HG02623 (cell line): ENCODE data around the gene PPP2R2D.

Experiments
- ATAC-seq: cut with Tn5 transposase; IDR thresholded peaks from one replicate; pipeline ENCODE4 v1.9.1; 2021; ENCODE audit warnings: moderate library complexity; ENCODE audit not compliant: unreplicated experiment

The PPP2R2D gene

DNA sequence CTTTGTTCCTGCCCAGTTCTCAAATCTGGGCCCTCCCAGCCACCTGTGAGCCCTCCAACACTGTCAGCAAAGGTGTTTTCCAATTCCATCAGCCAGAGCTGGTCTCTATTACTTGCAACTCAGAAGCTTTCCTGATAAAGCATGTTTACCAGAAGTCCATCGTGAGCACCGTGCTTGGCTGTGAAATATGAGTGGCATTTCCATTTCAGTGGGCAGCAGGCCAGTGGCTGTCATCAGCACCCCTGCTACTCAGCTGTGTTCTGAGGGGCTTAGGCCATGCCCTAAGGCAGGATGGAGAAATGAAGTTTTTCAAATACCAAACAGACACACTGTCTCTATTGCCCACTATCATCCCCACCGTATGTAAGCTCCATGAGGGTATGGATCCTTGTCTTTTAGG, 93.6 kb downstream of the PPP2R2D start:
- ATAC-seq, result no peak

DNA sequence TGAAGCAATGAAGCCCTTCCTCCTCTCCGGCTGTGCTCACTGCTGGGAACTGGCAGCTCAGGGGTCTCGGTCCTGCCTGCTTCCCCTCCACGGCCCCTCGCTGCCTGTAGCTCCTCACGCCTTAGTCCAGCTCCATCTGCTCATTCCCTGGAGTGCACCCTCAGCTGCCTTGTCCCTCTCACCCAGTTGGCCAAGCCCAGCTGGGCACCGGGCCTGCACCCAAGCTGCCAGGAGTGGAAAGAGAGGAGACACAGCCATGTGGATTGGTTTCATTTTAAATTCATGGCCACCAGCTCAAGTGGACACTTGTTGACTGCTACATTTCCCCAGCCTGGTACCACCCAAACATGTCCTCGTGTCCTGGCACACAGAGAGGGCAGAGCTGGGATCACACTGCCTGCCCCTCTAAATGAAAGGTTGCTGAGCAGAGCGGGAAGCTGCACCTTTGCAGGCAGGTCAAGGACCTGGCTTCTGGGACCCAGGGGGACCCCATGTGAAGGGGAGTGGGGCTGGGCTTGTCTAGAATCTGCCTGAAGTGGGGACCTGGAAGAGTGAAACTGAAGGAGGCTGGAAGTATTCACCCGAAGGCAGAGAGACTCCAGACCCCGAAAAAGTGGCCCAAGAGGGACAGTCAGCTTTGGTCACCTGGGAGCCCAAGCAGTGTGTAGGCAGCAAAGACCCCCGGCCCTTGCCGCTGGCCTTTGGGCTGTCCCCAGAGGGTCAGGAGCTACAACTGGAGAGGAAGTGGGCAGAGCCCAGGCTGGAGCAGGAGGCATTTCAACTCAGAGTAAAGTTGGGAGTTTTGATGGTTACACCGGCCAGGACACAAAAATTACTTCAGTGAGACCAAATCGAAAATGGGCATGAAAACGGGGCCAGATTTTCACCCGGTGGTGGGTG, 95.9 kb downstream of the PPP2R2D start:
- ATAC-seq, result no peak

GRCh38 chr10:131997366-131998049, 96.7 kb downstream of the PPP2R2D start:
- ATAC-seq, result no peak

- ATAC-seq, result no peak
Observed at GRCh38 chr10:131998050-131998844, 97.4 kb downstream of the PPP2R2D start.

DNA sequence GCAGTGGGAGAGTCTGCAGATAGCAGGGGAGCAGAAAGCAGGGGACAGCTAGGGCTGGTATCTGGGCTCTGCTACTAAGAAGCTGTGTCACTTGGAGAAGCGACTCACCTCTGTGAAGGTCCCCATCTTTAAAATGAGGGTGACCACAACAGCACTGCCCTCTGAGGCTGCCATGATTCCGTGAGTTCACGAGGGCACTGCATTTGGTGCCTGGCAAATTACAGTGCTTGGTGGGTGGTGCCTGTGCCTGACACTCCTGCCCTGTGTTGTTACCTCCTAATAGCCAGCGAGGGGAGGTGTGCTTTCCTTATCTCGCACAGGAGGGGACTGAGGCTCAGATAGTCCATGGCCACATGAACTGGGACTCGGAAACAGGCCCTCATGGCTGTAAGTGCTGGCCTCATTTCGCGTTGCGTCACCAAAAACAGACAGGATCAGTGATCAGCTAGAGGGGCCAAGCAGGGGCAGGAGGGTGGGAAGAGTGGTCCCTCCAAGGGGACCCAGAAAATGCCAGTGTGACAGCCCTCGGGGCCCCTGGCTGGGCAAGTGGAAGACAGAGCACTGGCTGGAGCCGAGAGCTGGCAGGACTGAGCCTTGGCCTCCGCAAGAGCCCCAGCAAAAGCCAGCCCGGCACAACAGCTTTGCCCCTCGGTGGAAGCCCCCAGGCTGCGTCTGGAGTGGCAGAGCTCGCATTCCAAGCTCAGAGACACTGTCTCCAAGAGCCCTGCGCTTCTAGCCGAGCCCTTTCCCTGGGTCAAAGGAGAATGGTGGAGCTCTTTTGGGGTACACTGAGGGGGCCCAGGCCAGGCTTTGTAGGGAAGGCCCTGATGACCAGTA, 98.3 kb downstream of the PPP2R2D start:
- ATAC-seq, result no peak

DNA sequence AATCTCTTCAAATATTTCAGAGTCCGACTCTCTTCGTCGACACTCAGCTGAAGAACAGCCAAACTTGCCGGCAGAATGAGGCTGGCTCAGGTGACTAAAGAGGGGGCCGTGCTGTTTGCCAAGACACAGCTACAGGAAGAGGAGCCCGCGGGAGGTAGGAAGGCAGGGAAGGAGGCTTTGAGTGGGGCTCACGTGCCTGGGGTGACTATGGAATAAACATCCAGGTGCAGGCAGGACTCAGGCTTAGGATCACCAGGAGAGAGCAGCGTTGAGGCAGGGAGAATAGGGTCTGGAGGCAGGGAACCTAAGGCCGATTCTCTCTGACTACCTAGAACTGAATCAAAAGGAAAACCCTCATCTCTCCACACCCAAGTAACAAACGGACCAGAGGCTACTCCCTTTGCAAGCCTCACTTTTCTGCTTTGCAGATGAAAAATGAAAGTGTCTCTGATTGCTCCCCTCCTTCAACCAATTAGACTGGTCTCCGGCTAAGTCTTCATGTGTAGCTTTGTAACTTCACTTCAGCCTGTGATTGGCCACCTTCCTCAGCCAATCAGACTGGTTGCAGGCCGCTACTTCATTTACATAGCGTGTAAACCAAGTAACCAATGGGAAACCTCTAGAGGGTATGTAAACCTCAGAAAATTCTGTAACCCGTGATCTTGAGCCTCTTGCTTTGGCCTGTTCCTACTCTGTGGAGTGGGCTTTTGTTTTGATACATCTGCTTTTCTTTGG, 100.6 kb downstream of the PPP2R2D start:
- ATAC-seq, result no peak

DNA sequence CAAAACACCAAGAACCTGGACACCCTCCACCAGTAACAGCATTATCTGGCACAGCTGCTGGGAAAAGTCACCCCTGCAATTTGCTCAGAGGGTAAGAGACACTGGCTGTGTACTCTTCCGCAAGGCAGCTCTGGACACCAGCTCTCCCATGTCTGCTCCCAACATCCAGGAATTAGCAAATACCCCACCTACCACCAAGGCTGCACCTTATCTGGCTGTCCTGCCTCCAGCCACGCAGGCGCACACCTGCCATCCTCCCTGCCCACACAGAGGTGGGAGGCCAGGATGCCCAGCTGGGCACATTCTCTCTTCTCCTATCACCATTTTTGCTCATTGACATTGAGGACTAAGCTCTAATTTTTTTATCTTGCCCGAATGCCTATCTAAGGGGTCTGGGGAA, 101.2 kb downstream of the PPP2R2D start:
- ATAC-seq, result no peak

DNA sequence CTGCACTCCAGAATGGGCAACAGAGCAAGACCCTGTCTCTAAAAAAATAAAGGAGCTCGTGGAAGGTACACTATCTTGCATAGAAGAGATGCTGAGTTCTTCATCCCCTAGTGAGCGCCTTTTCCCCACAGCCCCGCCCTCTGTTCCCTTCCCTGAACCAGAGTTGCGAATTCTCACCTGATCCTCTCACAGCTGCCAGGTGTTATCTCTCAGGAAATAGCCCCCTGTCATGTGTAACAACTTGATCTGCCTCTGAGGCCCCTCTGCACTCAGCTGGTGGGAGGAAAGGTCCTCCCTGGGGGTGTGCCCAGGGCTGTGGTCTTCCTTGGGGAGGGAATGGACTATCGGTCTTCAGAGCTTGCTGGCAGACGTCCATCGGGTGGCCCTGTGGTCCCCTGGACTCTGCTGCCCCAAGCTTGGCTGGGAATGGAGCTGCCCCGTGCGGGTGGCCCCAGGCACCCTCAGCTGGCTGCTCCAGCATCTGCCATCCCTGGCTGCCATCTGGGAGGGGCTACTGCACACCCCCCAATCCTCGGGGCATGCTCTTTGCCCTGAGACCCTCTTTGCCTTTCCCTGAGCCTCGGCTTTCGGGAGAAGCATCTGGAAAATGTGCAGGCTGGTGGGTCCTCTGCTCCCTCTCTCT, 102.6 kb downstream of the PPP2R2D start:
- no peak for ATAC-seq

DNA sequence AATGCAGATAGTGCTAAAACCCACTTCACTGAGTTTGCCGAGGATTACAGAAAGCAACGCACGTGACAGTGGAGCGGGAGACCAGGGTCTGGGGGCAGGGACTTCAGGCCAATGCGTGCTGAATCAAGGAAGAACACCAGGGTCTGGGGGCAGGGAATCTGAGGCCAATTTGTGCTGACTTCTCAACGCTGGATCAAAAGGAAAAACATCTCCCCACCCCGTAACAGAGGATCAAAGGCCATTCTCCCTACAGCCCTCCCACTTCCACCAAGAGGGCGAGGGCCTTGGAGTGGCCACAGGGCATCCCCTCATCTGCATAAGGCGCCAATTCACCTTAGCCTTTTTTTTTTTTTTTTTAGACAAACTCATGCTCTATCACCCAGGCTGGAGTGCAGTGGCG, 103.2 kb downstream of the PPP2R2D start:
- no peak for ATAC-seq

DNA sequence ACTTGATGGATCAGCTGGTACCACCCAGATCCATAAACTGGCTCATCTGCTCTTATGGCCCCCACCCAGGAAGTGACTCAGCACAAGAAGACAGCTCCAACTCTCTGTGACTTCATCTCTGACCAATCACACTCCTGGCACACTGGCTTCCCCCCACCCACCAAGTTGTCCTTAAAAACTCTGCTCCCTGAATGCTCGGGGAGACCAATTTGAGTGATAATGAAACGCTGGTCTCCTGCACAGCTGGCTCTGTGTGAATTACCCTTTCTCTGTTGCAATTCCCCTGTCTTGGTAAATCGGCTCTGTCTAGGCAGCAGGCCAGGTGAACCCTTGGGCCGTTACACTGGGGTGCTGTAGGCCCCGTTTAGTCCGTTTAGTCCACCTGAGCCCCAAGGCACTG, 104.3 kb downstream of the PPP2R2D start:
- no peak for ATAC-seq

DNA sequence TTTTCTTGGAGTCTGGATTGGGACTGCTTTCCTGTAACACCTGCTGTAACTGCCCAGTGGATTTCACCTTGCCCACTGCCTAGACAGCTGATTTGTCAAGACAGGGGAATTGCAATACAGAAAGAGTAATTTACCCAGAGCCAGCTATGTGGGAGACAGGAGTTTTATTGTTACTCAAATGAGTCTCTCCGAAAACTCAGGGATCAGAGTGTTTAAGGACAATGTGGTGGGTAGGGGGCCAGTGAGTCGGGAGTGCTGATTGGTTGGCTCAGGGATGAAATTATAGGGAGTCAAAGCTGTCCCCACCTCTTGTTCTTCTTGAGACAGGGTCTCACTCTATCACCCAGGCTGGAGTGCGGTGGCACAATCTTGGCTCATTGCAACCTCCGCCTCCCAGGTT, 106.2 kb downstream of the PPP2R2D start:
- no peak for ATAC-seq

GRCh38 chr10:132007681-132008080, 106.9 kb downstream of the PPP2R2D start:
- no peak for ATAC-seq
